WTC11 (cell line): ENCODE measurements around the gene PPP6C. TPM values are rescaled to one million over a fixed set of nuclear protein-coding genes. Genes with fewer than 3 reads are reported as not detected.
"Not testable (repeated sequence)": the region's sequence is repeated elsewhere in the genome, so short reads cannot be mapped to it uniquely, and the experiment has no call there.

Source experiments
- ATAC-seq: fragments of 200-7000 bp; cut with Tn5 transposase; 2 replicates; pipeline ENCODE4 v1.10.0; 2021; ENCODE audit warnings: mild to moderate bottlenecking, moderate library complexity
- CTCF ChIA-PET: fragments of 300-600 bp; sonication (Branson Sonifier 250); formaldehyde crosslinking; loops from one replicate; lab custom pipeline; 2021; ENCODE audit warnings: antibody characterized with exemption; lab: Charles Lee
- POLR2A ChIA-PET: fragments of 350-600 bp; sonication (Branson Sonifier 250); formaldehyde crosslinking; loops from one replicate; lab custom pipeline; 2021; ENCODE audit warnings: antibody characterized with exemption; lab: Charles Lee
- DNase-seq: peaks from one replicate; pipeline ENCODE4 v3.0.0; 2021; ENCODE audit warnings: low spot score
- H3K27ac Mint-ChIP-seq: 2 replicates; pipeline ENCODE4 v1.8.0; 2021; ENCODE audit warnings: mixed read lengths
- H3K27me3 Mint-ChIP-seq: 2 replicates; pipeline ENCODE4 v1.8.0; 2021; ENCODE audit warnings: low read depth, mild to moderate bottlenecking, moderate library complexity, mixed read lengths
- H3K36me3 Mint-ChIP-seq: 2 replicates; pipeline ENCODE4 v1.8.0; 2021; ENCODE audit warnings: mixed read lengths
- H3K4me1 Mint-ChIP-seq: 2 replicates; pipeline ENCODE4 v1.8.0; 2022; ENCODE audit warnings: mixed read lengths
- H3K4me3 Mint-ChIP-seq: 2 replicates; pipeline ENCODE4 v1.8.0; 2021; ENCODE audit warnings: mild to moderate bottlenecking, moderate library complexity, mixed read lengths
- H3K9me3 Mint-ChIP-seq: 2 replicates; pipeline ENCODE4 v1.8.0; 2021; ENCODE audit warnings: mixed read lengths
- CBFB ChIP-seq: sonication (generic); formaldehyde crosslinking; IDR thresholded peaks from 2 replicates; pipeline ENCODE4 v1.8.1; 2022; ENCODE audit warnings: mild to moderate bottlenecking, low read depth, missing genetic modification reagents
- CTCF ChIP-seq: fragments of 200-600 bp; IDR thresholded peaks from 2 replicates; pipeline ENCODE4 v1.8.0; 2022; ENCODE audit warnings: antibody characterized with exemption
- E2F4 ChIP-seq: sonication (generic); formaldehyde crosslinking; IDR thresholded peaks from 2 replicates; pipeline ENCODE4 v1.8.1; 2022; ENCODE audit warnings: low read depth, mild to moderate bottlenecking, moderate library complexity, missing genetic modification reagents, borderline replicate concordance
- JUN ChIP-seq: sonication (generic); formaldehyde crosslinking; IDR thresholded peaks from 2 replicates; pipeline ENCODE4 v1.8.0; 2023; ENCODE audit warnings: mild to moderate bottlenecking, missing genetic modification reagents
- MYBL2 ChIP-seq: sonication (generic); formaldehyde crosslinking; IDR thresholded peaks from 2 replicates; pipeline ENCODE4 v1.8.1; 2023; ENCODE audit warnings: mild to moderate bottlenecking, moderate library complexity, missing genetic modification reagents
- PRRX2 ChIP-seq: fragments of 250-450 bp; sonication (Bioruptor Pico); IDR thresholded peaks from 2 replicates; pipeline ENCODE4 v1.8.0; 2021; ENCODE audit warnings: mild to moderate bottlenecking
- SMAD3 ChIP-seq: sonication (generic); formaldehyde crosslinking; IDR thresholded peaks from 2 replicates; pipeline ENCODE4 v1.8.0; 2022; ENCODE audit warnings: missing genetic modification reagents, mild to moderate bottlenecking, borderline replicate concordance
- SMAD4 ChIP-seq: sonication (generic); formaldehyde crosslinking; IDR thresholded peaks from 2 replicates; pipeline ENCODE4 v1.8.0; 2022; ENCODE audit warnings: mild to moderate bottlenecking, missing genetic modification reagents
- SOX15 ChIP-seq: fragments of 250-450 bp; sonication (Bioruptor Pico); IDR thresholded peaks from 2 replicates; pipeline ENCODE4 v1.9.0; 2021; ENCODE audit warnings: mild to moderate bottlenecking
- USF2 ChIP-seq: sonication (generic); formaldehyde crosslinking; IDR thresholded peaks from 2 replicates; pipeline ENCODE4 v1.8.1; 2023; ENCODE audit warnings: mild to moderate bottlenecking, missing genetic modification reagents, moderate library complexity
- ZBTB43 ChIP-seq: sonication (generic); formaldehyde crosslinking; IDR thresholded peaks from 2 replicates; pipeline ENCODE4 v1.8.1; 2023; ENCODE audit warnings: mild to moderate bottlenecking, missing genetic modification reagents
- ZNF219 ChIP-seq: sonication (generic); formaldehyde crosslinking; IDR thresholded peaks from 2 replicates; pipeline ENCODE4 v1.8.0; 2023; ENCODE audit warnings: missing genetic modification reagents, mild to moderate bottlenecking, borderline replicate concordance
- ZNF425 ChIP-seq: fragments of 250-450 bp; sonication (Bioruptor Pico); conservative IDR thresholded peaks from 2 replicates; pipeline ENCODE4 v1.9.0; 2021; ENCODE audit warnings: mild to moderate bottlenecking
- ZSCAN18 ChIP-seq: fragments of 250-450 bp; sonication (Bioruptor Pico); IDR thresholded peaks from 2 replicates; pipeline ENCODE4 v2.1.2; 2022; ENCODE audit warnings: mild to moderate bottlenecking, moderate library complexity
- total RNA-seq: library from RNA; stranded (reverse); gene quantifications from 3 replicates; pipeline ENCODE4 v1.2.3, GENCODE V29; 2021

The PPP6C gene
- total RNA-seq, 1 experiment from 2014 or later: 40.9 TPM

- TF ChIP-seq SMAD4 (no peak), ZBTB43 (CRISPR knock-in tag) (no peak), SOX15 (CRISPR knock-in tag) (no peak), USF2 (no peak), ZNF219 (CRISPR knock-in tag) (no peak), ZSCAN18 (no peak), JUN (CRISPR knock-in tag) (no peak), CBFB (CRISPR knock-in tag) (no peak), E2F4 (CRISPR knock-in tag) (no peak), SMAD3 (CRISPR knock-in tag) (no peak), CTCF (no peak), MYBL2 (CRISPR knock-in tag) (no peak)
- H3K27me3 Mint-ChIP-seq: no peaks in the 10 kb centered on the region
- CTCF ChIA-PET: no interaction called here
- no peak overlapping the region for H3K4me3 Mint-ChIP-seq
- DNase-seq: no peak
- H3K9me3 Mint-ChIP-seq: 0 out of 2 replicates have a peak, but pooled peaks cover 3% of the 10 kb centered on the region
- POLR2A ChIA-PET: no interaction called here
- no peak for ATAC-seq
- peaks cover 10% of the 10 kb centered on the region for H3K4me1 Mint-ChIP-seq
- H3K36me3 Mint-ChIP-seq: no peaks in the 10 kb centered on the region
- H3K27ac Mint-ChIP-seq: peak overlapping the region; percentile 2; the same call in 1 of the 2 replicates
Observed at GRCh38 chr9:125183054-125183453, 6.5 kb downstream of the PPP6C start.

- DNase-seq, ATAC-seq, POLR2A ChIA-PET, H3K27me3 Mint-ChIP-seq, H3K4me3 Mint-ChIP-seq, H3K9me3 Mint-ChIP-seq, H3K36me3 Mint-ChIP-seq, H3K27ac Mint-ChIP-seq, H3K4me1 Mint-ChIP-seq: not testable (repeated sequence)
- CTCF ChIA-PET: interaction anchor here (0.6 kb wide), 1 partner anchor 764 kb away, joined by 3 read pairs; no protein-coding TSS in a partner anchor
Observed at GRCh38 chr9:125181756-125182155, 7.8 kb downstream of the PPP6C start.

GRCh38 chr9:125180876-125181275 lies 8.7 kb downstream of the PPP6C start:
- peak overlapping the region; percentile 73; the same call in 1 of the 2 replicates for H3K27ac Mint-ChIP-seq
- DNase-seq: no peak
- no peak overlapping the region for H3K4me3 Mint-ChIP-seq
- H3K27me3 Mint-ChIP-seq: no peaks in the 10 kb centered on the region
- no peak for TF ChIP-seq PRRX2
- no peak for TF ChIP-seq ZNF425 (CRISPR knock-in tag)
- TF ChIP-seq, all 79 proteins: peak for 0
- POLR2A ChIA-PET: no interaction called here
- no peak for ATAC-seq
- CTCF ChIA-PET: no interaction called here
- Mint-ChIP-seq H3K9me3 (0 out of 2 replicates have a peak, but pooled peaks cover 3% of the 10 kb centered on the region), H3K4me1 (peaks cover 4% of the 10 kb centered on the region), H3K36me3 (no peaks in the 10 kb centered on the region)

- not testable (repeated sequence) for H3K4me1 Mint-ChIP-seq, H3K4me3 Mint-ChIP-seq, H3K27me3 Mint-ChIP-seq, H3K36me3 Mint-ChIP-seq, H3K27ac Mint-ChIP-seq, H3K9me3 Mint-ChIP-seq, DNase-seq, ATAC-seq
- POLR2A ChIA-PET: interaction anchor here (0.7 kb wide), 2 partner anchors 62 to 1852 kb away, joined by 3 to 6 read pairs; no protein-coding TSS in a partner anchor
- CTCF ChIA-PET: interaction anchor here (0.5 kb wide), 1 partner anchor 20 kb away, joined by 4 read pairs; no protein-coding TSS in a partner anchor
Observed at GRCh38 chr9:125179776-125180175, 9.8 kb downstream of the PPP6C start.
